CD14-positive monocyte (primary cell): Measurements from ENCODE around the gene LAPTM4A. TPM values are rescaled to one million over a fixed set of nuclear protein-coding genes. Genes with fewer than 3 reads are reported as not detected.

ENCODE experiments used
- DNase-seq, 3 donors: peaks; one replicate each; pipeline ENCODE4 v3.0.0-alpha.2; 2011 to 2022
- H2AFZ ChIP-seq: 2 replicates; pipeline ENCODE4 v1.6.0; 2012; ENCODE audit warnings: mild to moderate bottlenecking, low read depth, low read length, inconsistent platforms; ENCODE audit not compliant: insufficient read depth, poor library complexity, severe bottlenecking
- H3K27ac ChIP-seq, 2 donors: 1 replicate in 1 of 2; 2 replicates in 1 of 2; pipeline ENCODE4 v1.5.1; 2012 to 2013; ENCODE audit warnings: low read length in 2 of 2, control low read depth in 1 of 2, inconsistent platforms in 1 of 2, low read depth in 1 of 2, mild to moderate bottlenecking in 1 of 2
- H3K27me3 ChIP-seq, 2 donors: one replicate each; pipeline versions ENCODE4 v1.6.0 to v1.6.1; 2011 to 2013; ENCODE audit warnings: low read length in 2 of 2; ENCODE audit not compliant: control insufficient read depth in 2 of 2, insufficient read depth in 2 of 2
- H3K36me3 ChIP-seq, 2 donors: replicated peaks in 1 of 2; 1 replicate in 1 of 2; 2 replicates in 1 of 2; pipeline versions ENCODE4 v1.5.1 to v1.6.1; 2012 to 2013; ENCODE audit warnings: low read length in 2 of 2, control low read depth in 1 of 2, inconsistent platforms in 1 of 2, mild to moderate bottlenecking in 1 of 2; ENCODE audit not compliant: insufficient read depth in 2 of 2, control insufficient read depth in 1 of 2
- H3K4me1 ChIP-seq, 2 donors: 1 replicate in 1 of 2; 2 replicates in 1 of 2; pipeline versions ENCODE4 v1.5.1 to v1.6.1; 2012 to 2013; ENCODE audit warnings: low read length in 2 of 2, control low read depth in 1 of 2, inconsistent platforms in 1 of 2, mild to moderate bottlenecking in 1 of 2, moderate library complexity in 1 of 2; ENCODE audit not compliant: insufficient read depth in 2 of 2, control insufficient read depth in 1 of 2
- H3K4me2 ChIP-seq: replicated peaks from 2 replicates; pipeline ENCODE3; 2012; ENCODE audit warnings: low read length, moderate library complexity, mild to moderate bottlenecking; ENCODE audit not compliant: poor library complexity, severe bottlenecking; ENCODE audit errors: extremely low read depth
- H3K4me3 ChIP-seq, 3 experiments: fragments of 200-600 bp in 1 of 3; sonication (generic) in 1 of 3; replicated peaks in 1 of 3; 1 replicate in 2 of 3; 2 replicates in 1 of 3; pipeline ENCODE4 v1.5.1; 2011 to 2013; ENCODE audit warnings: low read length in 3 of 3, mild to moderate bottlenecking in 3 of 3, control low read depth in 2 of 3, low read depth in 2 of 3, inconsistent platforms in 1 of 3, moderate library complexity in 1 of 3
- H3K79me2 ChIP-seq: 2 replicates; pipeline ENCODE4 v1.6.0; 2012; ENCODE audit warnings: mild to moderate bottlenecking, control low read depth, inconsistent platforms, low read length, moderate library complexity; ENCODE audit not compliant: insufficient read depth
- H3K9ac ChIP-seq: 2 replicates; pipeline ENCODE4 v1.6.0; 2017; ENCODE audit warnings: low read length, mild to moderate bottlenecking; ENCODE audit not compliant: insufficient read depth, poor library complexity, severe bottlenecking
- H3K9me3 ChIP-seq, 2 donors: replicated peaks in 1 of 2; 1 replicate in 1 of 2; 2 replicates in 1 of 2; pipeline versions ENCODE4 v1.5.1 to v1.6.1; 2012 to 2013; ENCODE audit warnings: low read length in 2 of 2, control low read depth in 1 of 2; ENCODE audit not compliant: control insufficient read depth in 1 of 2, insufficient read depth in 1 of 2
- H4K20me1 ChIP-seq: 2 replicates; pipeline ENCODE4 v1.6.0; 2012; ENCODE audit warnings: mild to moderate bottlenecking, low read length, control low read depth, moderate library complexity; ENCODE audit not compliant: insufficient read depth
- H3K27ac Mint-ChIP-seq, 7 donors: one replicate each; pipeline ENCODE4 v1.8.0; 2020; ENCODE audit warnings: mild to moderate bottlenecking in 7 of 7, mixed read lengths in 7 of 7, moderate library complexity in 6 of 7, inconsistent platforms in 2 of 7
- H3K27me3 Mint-ChIP-seq, 3 donors: one replicate each; pipeline ENCODE4 v1.8.0; 2021 to 2022; ENCODE audit warnings: low read depth in 3 of 3, mild to moderate bottlenecking in 3 of 3, mixed read lengths in 3 of 3, moderate library complexity in 3 of 3, inconsistent platforms in 1 of 3
- H3K36me3 Mint-ChIP-seq, 2 donors: one replicate each; pipeline ENCODE4 v1.8.0; 2020; ENCODE audit warnings: mixed read lengths in 2 of 2, inconsistent platforms in 1 of 2, mild to moderate bottlenecking in 1 of 2
- H3K4me1 Mint-ChIP-seq: one replicate; pipeline ENCODE4 v1.8.0; 2020; ENCODE audit warnings: mild to moderate bottlenecking, mixed read lengths
- H3K4me3 Mint-ChIP-seq, 2 donors: one replicate each; pipeline ENCODE4 v1.8.0; 2020; ENCODE audit warnings: mild to moderate bottlenecking in 2 of 2, mixed read lengths in 2 of 2, moderate library complexity in 1 of 2
- H3K9me3 Mint-ChIP-seq, 7 donors: one replicate each; pipeline ENCODE4 v1.8.0; 2020 to 2022; ENCODE audit warnings: mixed read lengths in 7 of 7, mild to moderate bottlenecking in 6 of 7, moderate library complexity in 6 of 7, inconsistent platforms in 2 of 7
- WGBS: methylation state at CpG from one replicate; pipeline ENCODE4 v1.1.5; 2013; ENCODE audit warnings: missing lambda C conversion rate; ENCODE audit not compliant: insufficient coverage; 5-methylcytosine and 5-hydroxymethylcytosine counted together
- intact Hi-C, 2 donors: fragments of 100-400 bp; cut with micrococcal nuclease; formaldehyde crosslinking; loops; one replicate each; pipeline versions ENCODE4 v1.15.0 to v1.15.1; 2023
- polyA plus RNA-seq, 3 donors: library from polyadenylated mRNA; depleted of rRNA in 1 of 3; unstranded in 2 of 3; stranded (reverse) in 1 of 3; fragments of 300-500 nt in 2 of 3; fragments of >200 nt in 1 of 3; fragmentation: Illumina TruSeq in 2 of 3; gene quantifications; 1 replicate in 2 of 3; 2 replicates in 1 of 3; pipeline ENCODE4 v1.2.3, GENCODE V29; 2012 to 2021
- TF ChIP-seq, protein P1 (sequence below): fragments of 200-600 bp; IDR thresholded peaks from one replicate; pipeline ENCODE4 v1.8.0; 2022; ENCODE audit warnings: antibody characterized with exemption, mild to moderate bottlenecking

Gene LAPTM4A
- polyA plus RNA-seq, 3 donors = 182 to 442 (median 421) TPM

GRCh38 chr2:19987936-19988335 is 63.5 kb downstream of the LAPTM4A start:
- DNase-seq = peak; percentile 6 to 21 (median 9)
- Histone ChIP-seq H3K27ac (no peak overlapping the region), H2AFZ (peak overlapping the region; percentile 6), H3K4me3 (no peak overlapping the region), H3K4me2 (no peak overlapping the region), H3K27me3 (peaks cover 11 to 20% of the 10 kb centered on the region in 2 donors), H3K9me3 (no peaks in the 10 kb centered on the region), H3K36me3 (no peaks in the 10 kb centered on the region), H4K20me1 (no peaks in the 10 kb centered on the region), H3K4me1 (peaks cover 15 to 23% of the 10 kb centered on the region in 2 donors), H3K9ac (no peak overlapping the region), H3K79me2 (no peaks in the 10 kb centered on the region)
- Mint-ChIP-seq H3K4me3 (no peak overlapping the region), H3K27ac (no peak overlapping the region), H3K27me3 (peaks cover 4 to 15% (median 9%) of the 10 kb centered on the region in 3 donors), H3K9me3 (peaks cover 0 to 3% (median 0%) of the 10 kb centered on the region in 7 donors), H3K36me3 (no peaks in the 10 kb centered on the region), H3K4me1 (peaks cover 16% of the 10 kb centered on the region)
- TF ChIP-seq, protein P1, sequence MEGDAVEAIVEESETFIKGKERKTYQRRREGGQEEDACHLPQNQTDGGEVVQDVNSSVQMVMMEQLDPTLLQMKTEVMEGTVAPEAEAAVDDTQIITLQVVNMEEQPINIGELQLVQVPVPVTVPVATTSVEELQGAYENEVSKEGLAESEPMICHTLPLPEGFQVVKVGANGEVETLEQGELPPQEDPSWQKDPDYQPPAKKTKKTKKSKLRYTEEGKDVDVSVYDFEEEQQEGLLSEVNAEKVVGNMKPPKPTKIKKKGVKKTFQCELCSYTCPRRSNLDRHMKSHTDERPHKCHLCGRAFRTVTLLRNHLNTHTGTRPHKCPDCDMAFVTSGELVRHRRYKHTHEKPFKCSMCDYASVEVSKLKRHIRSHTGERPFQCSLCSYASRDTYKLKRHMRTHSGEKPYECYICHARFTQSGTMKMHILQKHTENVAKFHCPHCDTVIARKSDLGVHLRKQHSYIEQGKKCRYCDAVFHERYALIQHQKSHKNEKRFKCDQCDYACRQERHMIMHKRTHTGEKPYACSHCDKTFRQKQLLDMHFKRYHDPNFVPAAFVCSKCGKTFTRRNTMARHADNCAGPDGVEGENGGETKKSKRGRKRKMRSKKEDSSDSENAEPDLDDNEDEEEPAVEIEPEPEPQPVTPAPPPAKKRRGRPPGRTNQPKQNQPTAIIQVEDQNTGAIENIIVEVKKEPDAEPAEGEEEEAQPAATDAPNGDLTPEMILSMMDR = no peak
- WGBS = no CpG with 5 or more reads among the region's 5 CpGs
- intact Hi-C loops = no loop called here

Other genes starting within 250 kb of the LAPTM4A start
- gene TTC32, start 149.6 kb downstream of the LAPTM4A start, polyA plus RNA-seq = 10 to 100 TPM; 17.6 to 27.7 (median 20.1) TPM
- gene WDR35, start 61.5 kb downstream of the LAPTM4A start, polyA plus RNA-seq = 1 to 10 TPM in 1 of 3 donors, under 1 TPM in 2; 0.28 to 1.0 (median 0.67) TPM
- not detected for gene MATN3, start 39.0 kb downstream of the LAPTM4A start, polyA plus RNA-seq
- not detected for gene SDC1, start 173.5 kb upstream of the LAPTM4A start, polyA plus RNA-seq